Islet of Langerhans (tissue), 1 donor: ENCODE data around the gene COQ10A.

Experiments used
- FAIRE-seq: peaks from one replicate; lab custom pipeline; 2011; peaks lifted over from hg19 to GRCh38; lab: Jason Lieb, UNC

The COQ10A gene

DNA sequence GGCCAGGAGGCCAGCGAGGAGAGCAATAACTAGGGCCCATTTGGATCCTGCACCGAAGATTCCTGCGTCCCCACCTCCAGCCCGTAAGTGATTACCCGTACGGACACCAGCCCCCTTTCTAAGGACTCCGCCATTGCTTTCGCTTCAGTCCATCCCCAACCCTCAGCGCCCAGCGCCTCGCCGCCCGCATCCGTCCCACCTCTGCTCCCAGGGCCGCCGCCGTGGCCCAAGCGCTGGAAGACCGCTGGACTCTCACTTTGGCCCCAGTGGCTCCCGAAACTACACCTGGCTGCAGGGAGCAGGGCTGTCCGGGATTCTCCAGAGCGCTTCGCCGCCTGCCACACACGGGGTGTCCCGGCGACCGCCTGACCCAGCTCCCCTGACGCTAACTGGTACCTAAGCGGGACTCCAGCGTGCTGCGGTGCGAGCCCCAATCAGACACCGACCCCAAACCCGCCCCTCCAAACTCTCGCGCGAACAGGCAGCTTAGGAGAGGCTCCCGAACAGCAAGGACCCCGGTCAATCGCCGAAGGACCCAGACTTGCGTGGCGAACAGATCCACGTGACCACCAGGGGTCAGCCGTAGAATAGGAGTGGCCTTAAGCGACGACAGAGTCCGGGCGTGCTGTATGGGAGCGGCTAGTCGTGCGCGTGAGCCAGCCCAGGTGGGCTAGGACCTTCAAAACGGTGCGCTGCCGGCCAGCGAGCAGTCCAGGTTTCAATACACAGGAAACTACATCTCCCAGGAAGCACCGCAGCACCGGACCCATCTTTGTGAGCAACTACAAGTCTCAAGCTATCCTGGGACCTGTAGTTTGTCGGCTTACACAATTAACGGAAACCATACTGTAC is 49.1 kb downstream of the COQ10A start, which contains the start of gene CNPY2:
CNPY2 (minus strand) TSS at position 367 of the 852 bp plus-strand sequence. CDS start 771 bp downstream, outside the sequence.
- peak; percentile 76 for FAIRE-seq

DNA sequence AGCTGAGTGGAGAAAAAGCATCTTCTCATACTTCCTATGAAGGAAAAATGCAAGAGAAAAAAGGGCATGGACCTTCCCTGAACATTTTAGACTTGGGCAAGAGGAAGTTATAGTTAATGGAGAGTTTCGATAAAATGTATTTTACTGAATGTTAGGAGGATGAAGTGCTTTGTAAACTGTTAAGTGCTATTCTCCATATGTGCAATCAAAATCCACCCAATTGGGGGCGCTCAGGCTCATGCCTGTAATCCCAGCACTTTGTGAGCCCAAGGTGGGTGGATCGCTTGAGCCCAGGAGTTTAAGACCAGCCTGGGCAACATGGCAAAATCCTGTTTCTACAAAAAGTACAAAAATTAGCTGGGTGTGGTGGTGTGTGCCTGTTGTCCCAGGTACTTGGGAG is 50.9 kb downstream of the COQ10A start:
- no peak for FAIRE-seq
